HG02642 (cell line): ENCODE measurements around the gene RDH13.
"Not testable (repeated sequence)": the region's sequence is repeated elsewhere in the genome, so short reads cannot be mapped to it uniquely, and the experiment has no call there.

ENCODE experiments used
- ATAC-seq: cut with Tn5 transposase; IDR thresholded peaks from one replicate; pipeline ENCODE4 v1.9.1; 2021; ENCODE audit warnings: mild to moderate bottlenecking; ENCODE audit not compliant: unreplicated experiment, poor library complexity

Gene RDH13

GRCh38 chr19:55050749-55051532 lies 12.0 kb downstream of the RDH13 start:
- ATAC-seq = no peak

- ATAC-seq = no peak
Measured at GRCh38 chr19:55048446-55048845, 14.5 kb downstream of the RDH13 start.

- ATAC-seq = no peak
Measured at GRCh38 chr19:55047951-55048350, 15.0 kb downstream of the RDH13 start.

- no peak for ATAC-seq
Measured at GRCh38 chr19:55046975-55047622, 15.8 kb downstream of the RDH13 start.

GRCh38 chr19:55044771-55045716 lies 17.9 kb downstream of the RDH13 start:
- ATAC-seq = no peak

- no peak for ATAC-seq
Measured at GRCh38 chr19:55044286-55044685, 18.7 kb downstream of the RDH13 start.

- no peak for ATAC-seq
Measured at GRCh38 chr19:55042688-55043087, 20.3 kb downstream of the RDH13 start.

GRCh38 chr19:55042344-55042678 lies 20.6 kb downstream of the RDH13 start:
- no peak for ATAC-seq

- no peak for ATAC-seq
Measured at GRCh38 chr19:55041627-55042343, 21.2 kb downstream of the RDH13 start.

GRCh38 chr19:55041244-55041626 lies 21.7 kb downstream of the RDH13 start:
- no peak for ATAC-seq

GRCh38 chr19:55040654-55041053 lies 22.3 kb downstream of the RDH13 start:
- not testable (repeated sequence) for ATAC-seq

GRCh38 chr19:55037603-55038002 lies 25.3 kb downstream of the RDH13 start:
- not testable (repeated sequence) for ATAC-seq

GRCh38 chr19:55036058-55036457 lies 26.9 kb downstream of the RDH13 start:
- ATAC-seq = no peak

- ATAC-seq = no peak
Measured at GRCh38 chr19:55034751-55035150, 28.2 kb downstream of the RDH13 start.

GRCh38 chr19:55032976-55033643 lies 29.8 kb downstream of the RDH13 start:
- ATAC-seq = not testable (repeated sequence)

GRCh38 chr19:55032170-55032800 lies 30.7 kb downstream of the RDH13 start:
- no peak for ATAC-seq

- no peak for ATAC-seq
Measured at GRCh38 chr19:55031178-55031577, 31.8 kb downstream of the RDH13 start.

- no peak for ATAC-seq
Measured at GRCh38 chr19:55028757-55029156, 34.2 kb downstream of the RDH13 start.
